ENCODE measurements around the gene MCM8.

GRCh38 chr20:5949943-5950270, 545 bp upstream of the MCM8 start:
- TF ChIP-seq CTCF (IDR thresholded peaks at IDR 0.05) = no peak
- TF ChIP-seq EZH2 (IDR thresholded peaks at IDR 0.05; ENCODE audit: borderline replicate concordance, insufficient read depth, low read depth, low read length, poor library complexity, severe bottlenecking) = no peak
